Measurements from ENCODE around the gene PHF19. TPM values are rescaled to one million over a fixed set of nuclear protein-coding genes. Genes with fewer than 3 reads are reported as not detected.
A peak's percentile ranks its signal among the peaks of the same experiment; 100 is the strongest.

Gene PHF19
- total RNA-seq, 1 donor from 2014 or later: 144 TPM

DNA sequence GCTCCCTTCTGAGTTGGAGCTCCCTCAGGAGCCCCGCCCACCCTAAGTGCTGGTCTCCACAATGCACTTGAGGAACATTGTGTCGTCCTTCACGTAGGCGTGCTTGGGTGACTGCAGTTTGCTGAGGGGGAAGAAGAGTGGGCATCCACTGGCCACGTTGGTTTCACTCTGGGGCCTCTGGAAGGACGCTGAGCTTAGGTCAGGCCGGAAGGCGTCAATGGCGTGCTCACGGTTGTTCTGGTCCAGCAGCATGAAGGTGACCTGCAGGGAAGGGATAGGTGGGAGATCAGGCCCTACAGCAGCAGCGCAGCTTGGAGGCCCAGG, 28.0 kb upstream of the PHF19 start:
- peaks cover 81% of the 10 kb centered on the region for H3K4me1 Mint-ChIP-seq
- peak overlapping the region; percentile 90 for H3K27ac Mint-ChIP-seq
- peaks cover 90% of the 10 kb centered on the region for H3K36me3 Mint-ChIP-seq (ENCODE audit: low read depth)
- H3K27me3 Mint-ChIP-seq: no peaks in the 10 kb centered on the region
- peak overlapping the region; percentile 67 for H3K4me3 Mint-ChIP-seq
- intact Hi-C loops (cut with micrococcal nuclease): no loop called here
- no peak for DNase-seq
- H3K9me3 Mint-ChIP-seq: no peaks in the 10 kb centered on the region

DNA sequence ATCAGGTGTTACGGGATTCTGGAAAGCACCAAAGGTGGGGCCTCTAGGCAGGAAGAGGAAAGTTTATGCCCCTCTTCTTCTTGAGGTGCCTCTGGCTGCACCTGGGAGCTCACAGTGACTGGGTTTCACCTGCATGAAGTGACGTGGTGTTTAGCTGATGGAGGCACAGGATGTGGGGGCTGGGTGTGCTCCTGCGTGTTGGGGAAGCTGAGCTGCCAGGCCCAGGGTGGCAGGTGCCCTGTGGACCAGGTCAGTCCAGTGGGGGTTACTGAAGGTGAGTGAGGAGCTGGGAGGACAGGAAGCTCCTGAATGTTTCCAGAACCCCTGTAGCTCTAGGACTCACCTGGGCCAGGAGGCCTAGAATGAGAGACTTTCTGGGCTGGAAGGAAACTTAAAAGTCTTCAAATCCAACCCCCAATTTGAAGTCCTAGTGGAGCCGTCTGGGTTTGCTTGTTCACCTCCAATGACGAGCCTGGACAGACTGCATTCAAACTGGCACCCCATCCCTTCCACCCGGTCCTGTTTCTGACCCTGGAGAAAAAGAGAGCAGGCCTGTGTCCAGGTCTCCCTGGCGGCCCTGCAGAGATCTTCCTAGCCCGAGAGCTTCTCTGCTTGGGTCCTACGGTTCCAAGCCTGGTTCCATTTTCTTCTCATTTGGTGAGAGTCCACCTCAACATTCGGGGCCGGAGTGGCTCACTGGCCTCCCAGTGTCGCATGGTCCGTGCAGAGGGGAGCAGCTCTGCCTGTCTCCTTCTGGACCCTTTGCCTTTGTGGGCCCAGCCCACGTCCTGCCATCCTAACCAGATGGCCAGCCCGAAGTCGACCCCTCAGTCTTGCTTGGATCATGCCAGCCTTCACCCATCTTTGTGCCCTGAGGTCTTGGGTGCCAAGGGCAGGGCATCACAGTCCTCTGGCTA, 27.3 kb upstream of the PHF19 start:
- peak overlapping the region; percentile 67 for H3K4me3 Mint-ChIP-seq
- intact Hi-C loops (cut with micrococcal nuclease): no loop called here
- peak; percentile 85 for DNase-seq
- peaks cover 81% of the 10 kb centered on the region for H3K4me1 Mint-ChIP-seq
- H3K27me3 Mint-ChIP-seq: no peaks in the 10 kb centered on the region
- H3K9me3 Mint-ChIP-seq: no peaks in the 10 kb centered on the region
- peak overlapping the region; percentile 90 for H3K27ac Mint-ChIP-seq
- H3K36me3 Mint-ChIP-seq (ENCODE audit: low read depth): peaks cover 90% of the 10 kb centered on the region

DNA sequence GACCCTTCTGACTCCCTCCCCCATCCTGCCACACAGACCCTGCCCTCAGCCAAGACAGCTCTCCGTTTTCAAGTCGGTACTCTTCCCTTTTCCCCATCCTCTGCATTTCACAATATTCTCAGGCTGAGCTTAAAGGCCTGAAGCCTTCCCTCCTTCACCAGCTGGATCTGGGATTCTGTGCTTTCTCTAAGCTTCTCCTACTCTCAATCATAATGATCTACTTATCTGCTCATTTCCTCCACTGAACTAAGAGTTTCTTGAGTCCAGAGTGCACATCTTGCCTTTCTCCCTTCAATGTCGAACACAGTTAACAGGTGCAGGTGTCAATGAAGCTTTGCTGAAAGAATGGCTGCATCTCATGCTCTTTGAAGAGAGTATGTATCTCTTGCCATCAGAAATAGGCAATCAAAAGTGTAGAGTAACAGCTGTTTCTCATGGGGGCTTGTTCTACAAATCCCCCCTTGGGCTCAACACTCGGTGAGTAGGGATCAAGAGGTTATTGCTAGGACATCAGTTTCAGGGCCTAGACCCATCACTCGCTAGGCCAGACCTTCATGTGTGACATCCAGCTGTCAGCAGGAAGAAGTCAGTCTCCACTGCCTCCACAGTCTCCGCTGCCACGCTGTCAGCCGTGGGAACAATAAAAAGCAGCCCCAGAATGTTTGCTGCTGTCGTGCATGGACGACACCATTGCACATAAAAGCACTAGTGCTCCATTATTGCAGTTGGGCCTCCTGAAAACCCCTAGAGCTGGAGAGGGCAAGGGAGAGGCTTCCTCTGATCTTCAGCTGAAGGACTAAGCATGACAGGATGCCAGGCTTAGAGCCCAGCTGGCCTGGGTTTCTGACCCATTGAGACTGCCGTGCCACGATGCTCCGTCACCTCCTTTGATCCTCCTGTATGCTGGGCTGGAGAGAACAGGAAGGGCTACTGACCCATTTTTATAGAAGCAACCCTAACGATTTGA, 25.9 kb upstream of the PHF19 start:
- Mint-ChIP-seq H3K4me3 (peak overlapping the region; percentile 66), H3K36me3 (ENCODE audit: low read depth) (peaks cover 93% of the 10 kb centered on the region), H3K4me1 (peaks cover 87% of the 10 kb centered on the region), H3K9me3 (no peaks in the 10 kb centered on the region), H3K27ac (peak overlapping the region; percentile 90), H3K27me3 (no peaks in the 10 kb centered on the region)
- no peak for DNase-seq
- intact Hi-C loops (cut with micrococcal nuclease): no loop called here

- no peak for DNase-seq
- no peaks in the 10 kb centered on the region for H3K9me3 Mint-ChIP-seq
- H3K27me3 Mint-ChIP-seq: no peaks in the 10 kb centered on the region
- peaks cover 88% of the 10 kb centered on the region for H3K36me3 Mint-ChIP-seq (ENCODE audit: low read depth)
- peak overlapping the region; percentile 90 for H3K27ac Mint-ChIP-seq
- intact Hi-C loops (cut with micrococcal nuclease): no loop called here
- peaks cover 85% of the 10 kb centered on the region for H3K4me1 Mint-ChIP-seq
- H3K4me3 Mint-ChIP-seq: no peak overlapping the region
Measured at GRCh38 chr9:120901755-120902568, 25.0 kb upstream of the PHF19 start.

DNA sequence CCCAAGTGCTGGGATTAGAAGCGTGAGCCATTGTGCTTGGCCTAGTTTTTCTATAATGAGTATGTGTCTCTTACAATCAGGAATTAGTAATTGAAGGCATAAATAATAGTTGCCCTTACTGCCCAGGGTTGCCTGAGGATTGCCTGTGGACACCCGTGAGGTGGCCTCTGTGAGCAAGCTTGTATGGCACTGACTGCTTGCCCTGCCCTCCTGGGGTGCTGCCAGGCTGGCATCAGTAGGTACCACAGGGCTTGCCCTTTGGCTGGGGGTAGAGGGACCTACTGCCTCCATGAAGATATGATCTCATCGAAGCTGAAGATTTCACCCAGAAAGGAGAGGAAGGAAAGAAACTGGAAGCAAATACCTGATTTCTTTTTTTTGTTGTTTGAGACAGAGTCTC, 23.8 kb upstream of the PHF19 start:
- H3K36me3 Mint-ChIP-seq (ENCODE audit: low read depth): peaks cover 84% of the 10 kb centered on the region
- no peak for DNase-seq
- no peak overlapping the region for H3K4me3 Mint-ChIP-seq
- intact Hi-C loops (cut with micrococcal nuclease): no loop called here
- peak overlapping the region; percentile 85 for H3K27ac Mint-ChIP-seq
- H3K9me3 Mint-ChIP-seq: no peaks in the 10 kb centered on the region
- H3K27me3 Mint-ChIP-seq: no peaks in the 10 kb centered on the region
- peaks cover 79% of the 10 kb centered on the region for H3K4me1 Mint-ChIP-seq

DNA sequence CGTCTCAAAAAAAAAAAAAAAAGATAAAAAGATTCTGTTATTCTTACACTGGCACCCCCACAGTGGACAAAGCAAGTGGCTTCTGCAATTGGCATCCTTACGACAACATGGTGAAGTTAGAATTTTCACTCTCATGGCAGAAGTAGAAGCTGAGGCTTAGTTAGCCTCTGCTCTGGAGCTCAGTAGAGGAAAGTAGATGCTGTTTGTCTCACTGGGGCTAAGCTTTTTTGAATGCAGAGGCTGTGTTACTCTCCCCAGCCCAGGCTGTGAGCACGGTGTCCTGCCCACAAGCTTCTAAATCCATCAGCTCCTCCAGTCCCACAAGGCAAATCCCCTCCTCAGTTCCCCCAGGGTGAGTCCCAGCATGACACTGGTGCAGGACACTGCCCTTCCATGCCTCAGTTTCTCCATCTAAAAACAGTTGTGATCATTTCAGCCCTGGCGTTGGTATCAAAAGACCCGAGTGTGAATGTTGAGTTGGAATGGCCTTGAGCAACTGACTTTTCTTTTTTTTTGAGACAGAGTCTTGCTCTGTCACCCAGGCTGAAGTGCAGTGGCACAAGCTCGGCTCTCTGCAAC, 22.6 kb upstream of the PHF19 start:
- Mint-ChIP-seq H3K9me3 (no peaks in the 10 kb centered on the region), H3K36me3 (ENCODE audit: low read depth) (peaks cover 72% of the 10 kb centered on the region), H3K4me1 (peaks cover 74% of the 10 kb centered on the region), H3K4me3 (no peak overlapping the region), H3K27me3 (no peaks in the 10 kb centered on the region), H3K27ac (peak overlapping the region; percentile 85)
- DNase-seq: no peak
- intact Hi-C loops (cut with micrococcal nuclease): loop anchor here (5.0 kb wide), 1 partner anchor 142 kb away; no protein-coding TSS in a partner anchor

- Mint-ChIP-seq H3K4me1 (peaks cover 70% of the 10 kb centered on the region), H3K9me3 (no peaks in the 10 kb centered on the region), H3K27ac (peak overlapping the region; percentile 58), H3K4me3 (peak overlapping the region; percentile 28), H3K36me3 (ENCODE audit: low read depth) (peaks cover 64% of the 10 kb centered on the region), H3K27me3 (no peaks in the 10 kb centered on the region)
- intact Hi-C loops (cut with micrococcal nuclease): loop anchor here (5.0 kb wide), 1 partner anchor 141 kb away; no protein-coding TSS in a partner anchor
- no peak for DNase-seq
Measured at GRCh38 chr9:120898396-120898795, 21.4 kb upstream of the PHF19 start.

GRCh38 chr9:120895951-120896350, 19.0 kb upstream of the PHF19 start:
- Mint-ChIP-seq H3K36me3 (ENCODE audit: low read depth) (peaks cover 44% of the 10 kb centered on the region), H3K9me3 (no peaks in the 10 kb centered on the region), H3K4me1 (peaks cover 79% of the 10 kb centered on the region), H3K27me3 (no peaks in the 10 kb centered on the region), H3K27ac (peak overlapping the region; percentile 75), H3K4me3 (no peak overlapping the region)
- intact Hi-C loops (cut with micrococcal nuclease): loop anchor here (5.0 kb wide), 1 partner anchor 139 kb away; no protein-coding TSS in a partner anchor
- peak; percentile 57 for DNase-seq

GRCh38 chr9:120894321-120895148, 17.5 kb upstream of the PHF19 start:
- H3K9me3 Mint-ChIP-seq: no peaks in the 10 kb centered on the region
- no peak for DNase-seq
- peaks cover 41% of the 10 kb centered on the region for H3K36me3 Mint-ChIP-seq (ENCODE audit: low read depth)
- H3K27ac Mint-ChIP-seq: peak overlapping the region; percentile 99
- no peak overlapping the region for H3K4me3 Mint-ChIP-seq
- no peaks in the 10 kb centered on the region for H3K27me3 Mint-ChIP-seq
- peaks cover 79% of the 10 kb centered on the region for H3K4me1 Mint-ChIP-seq
- intact Hi-C loops (cut with micrococcal nuclease): loop anchor here (5.0 kb wide), 1 partner anchor 137 kb away; no protein-coding TSS in a partner anchor

DNA sequence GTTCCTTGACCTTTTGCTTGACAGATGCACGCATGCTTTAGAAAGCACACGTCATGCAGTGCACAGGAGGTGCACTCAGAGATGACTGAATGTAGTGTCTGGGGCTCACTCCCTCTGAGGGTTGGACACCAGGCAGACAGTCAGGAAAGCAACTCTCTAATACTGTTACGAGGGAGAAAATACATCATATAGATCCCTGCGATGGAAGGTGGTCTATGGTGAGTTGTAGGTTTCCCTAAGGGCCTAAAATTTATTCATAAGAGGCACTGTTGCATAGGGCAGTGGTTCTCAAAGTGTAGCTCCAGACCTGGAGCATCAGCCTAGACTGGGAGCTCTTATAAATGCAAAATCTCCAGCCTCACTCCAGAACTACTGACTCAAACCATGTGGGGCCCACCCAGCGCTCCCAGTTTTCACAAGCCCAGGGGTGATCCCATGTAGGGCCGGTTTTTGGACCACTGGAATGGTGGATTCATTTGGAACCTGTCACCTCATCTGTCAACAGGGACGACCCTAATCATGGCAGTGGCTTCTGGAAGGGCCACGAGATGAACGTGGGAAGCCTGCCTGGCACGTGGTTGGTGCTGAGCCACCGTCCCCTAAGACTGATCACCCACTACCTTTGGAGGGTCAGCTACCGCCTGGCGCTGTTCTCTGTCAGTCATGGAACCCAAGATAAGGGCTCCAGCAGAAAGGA, 16.8 kb upstream of the PHF19 start:
- H3K27ac Mint-ChIP-seq: peak overlapping the region; percentile 99
- intact Hi-C loops (cut with micrococcal nuclease): no loop called here
- H3K4me1 Mint-ChIP-seq: peaks cover 82% of the 10 kb centered on the region
- H3K4me3 Mint-ChIP-seq: peak overlapping the region; percentile 85
- H3K36me3 Mint-ChIP-seq (ENCODE audit: low read depth): peaks cover 38% of the 10 kb centered on the region
- H3K9me3 Mint-ChIP-seq: no peaks in the 10 kb centered on the region
- H3K27me3 Mint-ChIP-seq: no peaks in the 10 kb centered on the region
- DNase-seq: no peak

GRCh38 chr9:120892748-120893610, 16.0 kb upstream of the PHF19 start:
- intact Hi-C loops (cut with micrococcal nuclease): loop anchor here (1.0 kb wide), 4 partner anchors 17 to 48 kb away; partner anchors contain the start of gene TRAF1
- peaks cover 79% of the 10 kb centered on the region for H3K4me1 Mint-ChIP-seq
- peaks cover 35% of the 10 kb centered on the region for H3K36me3 Mint-ChIP-seq (ENCODE audit: low read depth)

More at GRCh38 chr9:120892748-120893610, 16.0 kb upstream of the PHF19 start:
- no peaks in the 10 kb centered on the region for H3K27me3 Mint-ChIP-seq
- peak; percentile 90 for DNase-seq
- H3K4me3 Mint-ChIP-seq: peak overlapping the region; percentile 85
- H3K27ac Mint-ChIP-seq: peak overlapping the region; percentile 99
- H3K9me3 Mint-ChIP-seq: no peaks in the 10 kb centered on the region
